Panc1 (cell line): ENCODE results near the gene SORBS1. TPM values are rescaled to one million over a fixed set of nuclear protein-coding genes. Genes with fewer than 3 reads are reported as not detected.

Experiments
- ATAC-seq: fragments of 200-7000 bp; cut with Tn5 transposase; 2 replicates; pipeline ENCODE4 v1.9.1; 2020; ENCODE audit warnings: mild to moderate bottlenecking, moderate library complexity
- BruUV-seq: library from RNA; stranded (reverse); fragments of 400-500 nt; replicated peaks from 2 replicates; lab custom pipeline; 2021; lab: Mats Ljungman, UMichigan
- CTCF ChIA-PET: fragments of 300-600 bp; sonication (Branson Sonifier 250); formaldehyde crosslinking; loops from one replicate; lab custom pipeline; 2022; ENCODE audit warnings: antibody characterized with exemption; lab: Charles Lee
- POLR2A ChIA-PET: fragments of 300-600 bp; sonication (Branson Sonifier 250); formaldehyde crosslinking; loops from one replicate; lab custom pipeline; 2022; ENCODE audit warnings: antibody characterized with exemption; lab: Charles Lee
- DNase-seq: peaks from one replicate; pipeline ENCODE4 v3.0.0-alpha.2; 2010; ENCODE audit warnings: low read depth, low spot score
- H3K27ac ChIP-seq: 2 replicates; pipeline ENCODE4 v1.5.1; 2011; ENCODE audit warnings: mild to moderate bottlenecking, low read length, inconsistent platforms
- H3K27me3 ChIP-seq: fragments of 200-500 bp; sonication (Bioruptor generic); 2 replicates; pipeline ENCODE4 v1.6.0; 2014; ENCODE audit warnings: low read length, inconsistent platforms; ENCODE audit not compliant: control insufficient read depth, insufficient read depth
- H3K36me3 ChIP-seq: fragments of 200-500 bp; sonication (Bioruptor generic); 2 replicates; pipeline ENCODE4 v1.5.1; 2014; ENCODE audit warnings: inconsistent platforms, mild to moderate bottlenecking, low read length, moderate library complexity; ENCODE audit not compliant: control insufficient read depth, insufficient read depth
- H3K4me1 ChIP-seq: 2 replicates; pipeline ENCODE4 v1.5.1; 2011; ENCODE audit warnings: inconsistent platforms, mild to moderate bottlenecking, low read length, moderate library complexity; ENCODE audit not compliant: control insufficient read depth, insufficient read depth
- H3K4me3 ChIP-seq, 2 experiments: 2 replicates each; pipeline ENCODE4 v1.5.1; 2011 to 2012; ENCODE audit warnings: low read depth in 2 of 2, low read length in 2 of 2, mild to moderate bottlenecking in 2 of 2, inconsistent platforms in 1 of 2, moderate library complexity in 1 of 2
- H3K9me3 ChIP-seq: fragments of 200-500 bp; sonication (Bioruptor generic); 2 replicates; pipeline ENCODE4 v1.5.1; 2014; ENCODE audit warnings: low read depth, mild to moderate bottlenecking, inconsistent platforms, low read length, moderate library complexity; ENCODE audit not compliant: control insufficient read depth, insufficient read depth
- POLR2AphosphoS5 ChIP-seq: IDR thresholded peaks from 2 replicates; pipeline ENCODE4 v1.6.1; 2012; ENCODE audit warnings: mild to moderate bottlenecking, low read depth, low read length, moderate library complexity
- REST ChIP-seq, 2 experiments: IDR thresholded peaks; 2 replicates each; pipeline ENCODE4 v1.6.1; 2011 to 2012; ENCODE audit warnings: low read depth in 2 of 2, control low read depth in 1 of 2, low read length in 1 of 2, mild to moderate bottlenecking in 1 of 2, moderate library complexity in 1 of 2; ENCODE audit not compliant: insufficient read depth in 1 of 2
- SIN3A ChIP-seq: IDR thresholded peaks from 2 replicates; pipeline ENCODE4 v1.6.1; 2012; ENCODE audit warnings: low read depth, mild to moderate bottlenecking, low read length, moderate library complexity, borderline replicate concordance; ENCODE audit not compliant: insufficient read depth
- TCF7L2 ChIP-seq: IDR thresholded peaks from 2 replicates; pipeline ENCODE4 v1.6.1; 2011; ENCODE audit warnings: mild to moderate bottlenecking, low read depth, low read length, inconsistent platforms
- in situ Hi-C: cut with HindIII; loops from 2 replicates; pipeline ENCODE4 v1.10.0; 2016; ENCODE audit warnings: low sequenced_read_pairs, low pct_unique_long_range_greater_than_20kb
- intact Hi-C: fragments of 100-400 bp; cut with micrococcal nuclease; formaldehyde crosslinking; loops from one replicate; pipeline ENCODE4 v1.10.0; 2022; ENCODE audit not compliant: unreplicated experiment
- total RNA-seq: library from RNA; stranded (reverse); gene quantifications from one replicate; pipeline ENCODE4 v1.2.1, GENCODE V29; 2021; ENCODE audit not compliant: unreplicated experiment
- TF ChIP-seq, protein P1 (sequence below): fragments of 450-650 bp; IDR thresholded peaks from 2 replicates; pipeline ENCODE4 v1.5.1; 2017; ENCODE audit warnings: mild to moderate bottlenecking

Gene SORBS1
- total RNA-seq, 1 experiment from 2014 or later: 29.4 TPM

DNA sequence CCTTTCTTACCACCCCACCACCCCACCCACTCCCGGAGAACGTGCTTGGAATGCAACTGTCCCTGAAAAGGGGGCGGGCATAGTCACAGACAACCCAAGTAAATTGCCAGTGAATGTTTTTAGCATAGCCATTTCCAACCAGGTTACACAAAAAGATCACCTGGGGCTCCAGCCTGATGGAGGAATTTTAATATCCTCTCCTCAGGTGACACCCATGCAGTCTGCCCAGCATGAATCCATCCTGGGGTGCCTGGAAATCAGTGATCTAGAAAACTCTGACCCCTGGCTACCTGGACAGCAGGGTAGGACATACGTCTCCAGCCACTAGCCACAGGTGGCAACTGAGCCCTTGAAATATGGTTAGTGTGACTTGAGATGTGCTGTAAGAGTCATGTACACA, 61.1 kb downstream of the SORBS1 start:
- Histone ChIP-seq H3K4me1 (peaks cover 30% of the 10 kb centered on the region), H3K36me3 (no peaks in the 10 kb centered on the region), H3K4me3 (no peak overlapping the region), H3K27ac (no peak overlapping the region), H3K27me3 (no peaks in the 10 kb centered on the region), H3K9me3 (no peaks in the 10 kb centered on the region)
- no TSS peak for BruUV-seq
- in situ Hi-C loops (no loop called here), intact Hi-C loops (no loop called here)
- no peak for ATAC-seq
- DNase-seq: no peak
- ChIA-PET CTCF (no interaction called here), POLR2A (no interaction called here)
- TF ChIP-seq POLR2AphosphoS5 (no peak), SIN3A (no peak), REST (IDR thresholded peaks at IDR 0.05; ENCODE audit: insufficient read depth in 1 of 2, low read depth in 2 of 2, low read length in 1 of 2) (no peak), TCF7L2 (no peak)
- TF ChIP-seq, protein P1, sequence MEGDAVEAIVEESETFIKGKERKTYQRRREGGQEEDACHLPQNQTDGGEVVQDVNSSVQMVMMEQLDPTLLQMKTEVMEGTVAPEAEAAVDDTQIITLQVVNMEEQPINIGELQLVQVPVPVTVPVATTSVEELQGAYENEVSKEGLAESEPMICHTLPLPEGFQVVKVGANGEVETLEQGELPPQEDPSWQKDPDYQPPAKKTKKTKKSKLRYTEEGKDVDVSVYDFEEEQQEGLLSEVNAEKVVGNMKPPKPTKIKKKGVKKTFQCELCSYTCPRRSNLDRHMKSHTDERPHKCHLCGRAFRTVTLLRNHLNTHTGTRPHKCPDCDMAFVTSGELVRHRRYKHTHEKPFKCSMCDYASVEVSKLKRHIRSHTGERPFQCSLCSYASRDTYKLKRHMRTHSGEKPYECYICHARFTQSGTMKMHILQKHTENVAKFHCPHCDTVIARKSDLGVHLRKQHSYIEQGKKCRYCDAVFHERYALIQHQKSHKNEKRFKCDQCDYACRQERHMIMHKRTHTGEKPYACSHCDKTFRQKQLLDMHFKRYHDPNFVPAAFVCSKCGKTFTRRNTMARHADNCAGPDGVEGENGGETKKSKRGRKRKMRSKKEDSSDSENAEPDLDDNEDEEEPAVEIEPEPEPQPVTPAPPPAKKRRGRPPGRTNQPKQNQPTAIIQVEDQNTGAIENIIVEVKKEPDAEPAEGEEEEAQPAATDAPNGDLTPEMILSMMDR: no peak

DNA sequence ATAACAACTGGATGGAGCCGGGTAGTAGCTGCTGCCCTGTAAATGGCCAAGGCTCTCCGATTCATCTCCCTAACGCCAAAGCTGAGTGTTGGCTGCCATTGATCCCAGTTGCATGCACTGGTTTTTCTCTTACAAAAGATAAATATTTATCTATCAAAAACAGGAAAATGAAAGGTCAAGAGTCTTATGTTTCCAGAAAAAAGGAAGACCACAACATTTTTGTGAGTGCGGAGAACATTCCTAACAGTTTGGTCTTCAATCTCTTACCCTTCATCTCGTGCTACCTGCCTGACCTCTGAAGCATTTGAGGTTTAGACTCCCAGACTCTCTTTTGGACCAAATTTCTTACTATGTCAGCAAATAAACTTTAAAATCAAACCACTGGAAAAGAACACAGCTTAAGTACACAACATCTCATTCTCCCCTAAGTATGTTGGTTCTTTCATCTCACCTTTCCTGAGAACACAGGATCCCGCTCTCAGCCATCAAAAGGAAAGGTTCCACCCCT, 61.6 kb downstream of the SORBS1 start:
- Histone ChIP-seq H3K27me3 (no peaks in the 10 kb centered on the region), H3K4me1 (peaks cover 25% of the 10 kb centered on the region), H3K27ac (0 out of 2 replicates have a peak overlapping the region, but pooled peaks have one; percentile 2), H3K9me3 (no peaks in the 10 kb centered on the region), H3K36me3 (no peaks in the 10 kb centered on the region), H3K4me3 (no peak overlapping the region)
- no peak for DNase-seq
- POLR2A ChIA-PET: no interaction called here
- ATAC-seq: no peak
- no TSS peak for BruUV-seq
- in situ Hi-C loops (no loop called here), intact Hi-C loops (no loop called here)
- CTCF ChIA-PET: no interaction called here
- TF ChIP-seq SIN3A: no peak
- TF ChIP-seq, protein P1: no peak
- TF ChIP-seq POLR2AphosphoS5: no peak
- TF ChIP-seq REST (IDR thresholded peaks at IDR 0.05; ENCODE audit: insufficient read depth in 1 of 2, low read depth in 2 of 2, low read length in 1 of 2): no peak
- TF ChIP-seq TCF7L2: no peak
